ENCODE data around the gene GPX4.
"Not testable (repeated sequence)": the region's sequence is repeated elsewhere in the genome, so short reads cannot be mapped to it uniquely, and the experiment has no call there.

Gene GPX4

GRCh38 chr19:1115646-1116420 lies 12.0 kb downstream of the GPX4 start:
- DNase-seq, result no peak

DNA sequence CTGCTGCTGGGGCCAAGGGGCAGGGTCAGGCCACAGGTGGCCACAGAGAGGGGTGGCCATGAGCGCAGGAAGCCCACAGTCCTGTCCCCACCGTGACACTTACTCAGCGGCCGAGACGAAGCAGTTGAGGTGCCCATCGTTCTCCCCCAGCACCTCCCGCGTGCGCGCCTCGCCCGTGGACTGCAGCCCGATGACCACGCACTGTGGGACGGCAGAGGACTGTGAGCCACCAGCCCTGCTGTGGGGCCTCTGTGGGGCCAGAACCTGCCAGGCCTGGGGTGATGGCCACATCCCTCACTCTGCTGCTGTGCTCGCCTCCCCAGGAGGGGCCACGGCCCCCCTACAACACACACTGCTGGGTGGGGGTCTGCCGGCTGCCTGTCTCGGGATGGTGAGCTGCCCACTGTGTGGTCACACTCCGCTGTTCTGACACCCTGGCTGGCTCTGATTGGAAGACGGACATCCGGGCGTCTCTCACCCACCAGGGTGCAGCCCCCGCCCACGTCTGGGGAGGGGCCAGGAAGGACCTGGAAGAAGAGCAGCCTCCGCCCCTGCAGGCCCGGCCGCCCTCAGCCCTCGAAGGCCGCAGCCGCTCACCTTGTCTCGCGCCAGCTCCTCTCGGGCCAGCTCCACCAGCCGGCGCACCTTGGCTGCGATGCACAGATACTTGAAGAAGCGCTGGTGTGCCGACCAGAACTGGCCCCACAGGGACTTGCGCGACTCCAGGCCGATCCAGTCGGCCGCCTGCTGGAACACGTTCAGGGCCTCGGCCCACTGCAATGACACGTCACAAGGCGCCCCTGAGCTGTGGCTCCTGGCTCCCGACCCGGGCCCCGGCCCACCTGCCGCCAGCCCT lies 13.2 kb downstream of the GPX4 start:
- DNase-seq, result no peak

DNA sequence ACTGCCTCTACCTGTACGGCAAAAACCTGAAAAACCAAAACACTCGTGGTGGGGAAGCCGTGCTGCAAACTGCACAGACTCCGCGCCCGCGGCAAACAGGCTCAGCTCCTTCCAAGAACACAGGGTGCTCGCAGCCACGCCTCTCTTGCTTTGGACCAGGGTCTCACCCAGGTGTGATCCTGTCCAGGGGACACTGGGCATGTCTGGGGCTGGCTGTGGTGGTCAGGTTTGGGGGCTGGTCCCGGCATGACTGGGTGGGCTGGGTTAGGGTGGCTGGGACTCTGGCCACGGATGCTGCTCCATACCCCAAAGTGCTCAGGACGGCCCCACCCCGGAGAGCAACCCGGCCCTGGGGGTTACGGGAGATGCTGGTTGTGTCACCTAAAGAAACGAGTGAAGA lies 13.9 kb downstream of the GPX4 start:
- no peak for DNase-seq

GRCh38 chr19:1118999-1119398 lies 15.2 kb downstream of the GPX4 start:
- DNase-seq, result no peak

- no peak for DNase-seq
Measured at GRCh38 chr19:1119475-1120217, 15.9 kb downstream of the GPX4 start.

DNA sequence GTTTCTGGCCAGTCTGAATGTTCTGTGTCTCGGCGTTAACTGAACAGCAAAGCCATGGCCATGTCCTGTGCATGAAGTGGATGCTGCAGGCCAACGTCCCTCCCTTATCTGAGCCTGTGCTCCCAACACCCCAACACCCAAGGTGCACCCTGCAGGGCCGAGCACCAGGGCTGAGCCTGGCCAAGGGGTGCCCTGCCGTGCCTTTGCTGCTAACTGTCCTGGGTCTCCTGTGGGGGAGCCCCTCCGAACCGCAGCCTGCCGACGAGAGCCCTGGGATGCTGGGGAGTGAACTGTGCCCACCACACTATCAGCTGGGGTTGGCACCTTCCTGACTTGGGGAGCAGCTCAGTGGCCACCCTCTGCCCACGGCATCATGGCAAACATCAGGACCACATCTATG lies 17.6 kb downstream of the GPX4 start:
- no peak for DNase-seq

DNA sequence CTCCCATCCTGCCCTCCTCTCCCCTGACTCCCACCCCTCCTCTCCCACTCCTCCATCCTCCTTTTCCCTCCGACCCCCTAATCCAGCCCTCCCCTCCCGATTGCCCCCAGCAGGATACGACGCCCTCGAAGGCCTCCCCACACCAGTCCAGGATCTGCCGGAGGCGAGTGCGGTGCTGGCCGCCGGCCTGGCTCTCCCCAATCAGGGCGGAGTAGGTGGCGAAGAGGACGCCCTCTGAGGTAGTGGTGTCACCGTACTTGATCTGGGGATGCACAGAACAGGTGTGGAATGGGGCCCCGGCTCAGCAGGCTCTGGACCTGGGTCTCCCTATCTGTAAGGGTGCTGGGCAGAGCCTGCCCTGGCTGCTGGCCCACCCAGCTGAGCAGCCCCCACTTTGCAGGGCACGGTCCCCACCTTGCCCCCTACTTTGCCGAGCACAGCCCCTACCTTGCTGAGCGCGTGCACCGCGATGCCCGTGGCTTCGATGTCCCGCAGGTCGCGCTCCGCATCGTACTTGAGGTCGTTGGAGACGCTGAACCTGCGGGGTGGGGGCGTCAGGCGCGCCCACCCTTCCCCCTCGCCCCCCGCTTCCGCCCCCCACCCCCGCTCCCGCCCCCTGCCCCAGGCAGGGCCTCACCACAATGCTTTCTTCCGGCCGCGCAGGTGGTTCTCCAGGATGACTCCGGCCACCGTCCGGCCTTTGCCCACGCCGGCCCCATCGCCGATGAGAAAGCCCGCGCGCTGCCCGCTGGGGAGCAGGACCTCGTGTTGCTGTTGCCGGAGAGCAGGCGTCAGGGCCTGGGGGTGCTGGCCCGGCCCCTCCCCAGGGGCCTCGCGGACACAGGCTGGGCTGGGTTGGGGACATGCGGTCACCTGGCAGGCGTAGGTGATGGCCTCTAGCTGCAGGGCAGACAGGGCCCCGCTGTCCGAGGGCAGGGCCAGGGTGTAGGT lies 18.5 kb downstream of the GPX4 start:
- no peak for DNase-seq

DNA sequence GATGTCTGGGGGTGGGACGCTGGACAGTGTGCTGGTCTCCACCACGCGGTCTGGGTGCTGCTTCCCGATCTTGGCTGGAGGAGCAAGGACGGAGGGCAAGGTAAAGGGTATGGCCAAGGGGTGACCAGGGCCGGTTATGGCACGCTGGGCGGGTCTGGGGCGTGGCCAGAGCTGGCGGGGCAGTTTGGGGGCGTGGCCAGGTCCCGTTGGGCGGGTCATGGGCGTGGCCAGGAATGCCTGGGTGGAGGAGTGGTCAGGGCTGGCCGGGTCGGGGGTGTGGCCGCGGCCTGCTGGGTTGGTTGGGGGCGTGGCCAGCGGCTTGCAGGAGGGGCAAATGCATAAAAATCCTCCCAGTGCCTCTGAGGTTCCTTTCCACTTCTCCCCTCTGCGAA lies 19.2 kb downstream of the GPX4 start:
- DNase-seq, result peak; percentile 44

DNA sequence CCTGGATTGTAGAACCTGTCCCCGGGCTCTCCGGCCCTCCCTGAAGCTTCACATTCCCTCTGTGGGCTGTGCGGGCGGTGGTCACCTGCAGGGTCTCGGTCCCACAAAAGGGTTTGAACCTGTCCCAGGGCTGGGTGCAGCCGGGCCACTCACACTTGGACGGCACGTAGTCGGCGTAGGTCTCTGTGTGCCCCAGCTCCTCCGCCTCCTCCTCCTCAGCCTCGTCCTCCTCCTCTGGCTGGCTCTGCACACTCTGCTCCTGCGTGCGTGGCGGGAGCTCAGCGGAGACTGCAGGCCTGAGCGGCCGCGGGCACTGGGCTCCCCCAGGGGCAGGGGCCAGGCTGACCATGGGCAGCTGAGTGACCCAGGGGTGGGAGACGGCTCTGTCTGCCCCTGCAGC lies 19.6 kb downstream of the GPX4 start:
- no peak for DNase-seq

DNA sequence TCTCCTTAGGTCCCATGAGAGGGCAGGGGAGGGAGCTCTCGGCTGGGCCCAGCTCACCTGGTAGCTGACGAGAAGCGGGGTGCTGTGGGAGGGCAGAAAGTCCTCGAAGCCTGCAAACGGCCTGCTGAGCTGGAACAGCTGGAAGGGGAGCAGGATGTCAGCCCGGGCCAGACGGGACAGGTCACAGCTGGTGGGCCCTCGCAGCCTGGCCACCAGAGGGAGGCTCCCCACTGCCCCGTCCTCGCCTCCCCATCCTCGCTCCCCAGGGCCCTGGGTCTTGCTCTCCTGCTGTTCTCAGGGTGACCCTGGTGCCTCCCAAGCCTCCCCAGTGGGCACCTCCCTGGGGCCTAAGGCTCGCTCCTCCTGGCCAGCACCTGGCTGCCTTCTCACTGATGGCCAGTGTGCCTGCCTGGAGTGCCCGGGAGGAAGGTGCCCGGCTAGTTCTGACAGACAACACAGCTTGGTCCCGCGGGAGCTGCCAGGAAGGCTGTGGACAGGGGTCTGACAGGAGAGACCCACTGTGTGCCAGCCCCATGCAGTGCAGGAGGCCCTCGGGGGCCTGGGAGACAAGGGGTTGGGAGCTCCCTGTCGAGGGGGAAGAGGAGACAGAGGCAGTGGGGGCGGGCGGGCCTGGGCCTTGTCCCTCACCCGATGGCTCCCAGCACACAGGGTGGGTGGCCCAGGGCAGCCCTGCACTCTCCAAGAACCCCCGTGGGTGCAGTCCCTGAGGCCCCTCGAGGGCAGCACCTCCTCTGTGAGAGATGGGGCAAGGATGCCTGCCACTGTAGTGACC lies 20.3 kb downstream of the GPX4 start:
- no peak for DNase-seq

DNA sequence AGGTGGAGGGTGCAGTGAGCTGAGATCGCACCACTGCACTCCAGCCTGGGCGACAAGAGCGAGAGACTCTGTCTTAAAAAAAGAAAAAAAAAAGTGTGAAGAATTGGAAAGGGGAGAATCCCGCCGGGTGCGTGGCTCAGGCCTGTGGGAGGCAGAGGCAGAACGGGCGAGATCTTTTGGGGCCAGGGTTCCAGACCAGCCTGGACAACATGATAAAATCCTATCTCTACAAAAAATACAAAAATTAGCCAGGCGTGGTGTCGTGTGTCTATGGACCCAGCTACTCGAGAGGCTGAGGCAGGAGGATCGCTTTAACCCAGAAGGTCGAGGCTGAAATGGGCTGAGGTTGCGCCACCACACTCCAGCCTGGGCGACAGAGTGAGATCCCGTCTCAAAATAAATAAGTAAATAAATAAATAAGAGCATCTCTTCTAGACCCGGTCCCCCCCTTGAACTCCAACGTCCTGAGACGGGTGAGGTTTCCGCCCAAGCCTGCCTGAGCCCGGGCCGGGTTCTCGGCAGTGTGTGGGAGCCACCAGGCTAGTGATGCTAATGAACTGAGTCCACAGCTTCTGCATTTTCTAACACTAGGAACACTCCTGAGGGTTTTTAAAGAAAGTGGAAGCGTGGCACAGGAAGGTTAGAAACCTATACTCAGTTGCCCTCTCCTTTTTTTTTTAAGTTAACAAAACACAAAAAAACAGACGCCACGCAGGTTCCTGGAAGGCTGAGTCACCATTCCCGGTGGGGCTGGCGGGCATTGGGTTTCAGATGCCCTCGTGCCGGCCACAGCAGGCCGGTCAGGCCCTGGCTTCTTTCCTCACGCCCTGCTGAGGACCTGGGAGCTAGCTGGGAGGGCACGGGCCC lies 22.0 kb downstream of the GPX4 start:
- DNase-seq, result no peak

- no peak for DNase-seq
Measured at GRCh38 chr19:1126984-1127760, 23.4 kb downstream of the GPX4 start.

- no peak for DNase-seq
Measured at GRCh38 chr19:1128106-1128505, 24.3 kb downstream of the GPX4 start.

GRCh38 chr19:1129084-1129483 lies 25.3 kb downstream of the GPX4 start:
- DNase-seq, result not testable (repeated sequence)

- no peak for DNase-seq
Measured at GRCh38 chr19:1129535-1129934, 25.7 kb downstream of the GPX4 start.

DNA sequence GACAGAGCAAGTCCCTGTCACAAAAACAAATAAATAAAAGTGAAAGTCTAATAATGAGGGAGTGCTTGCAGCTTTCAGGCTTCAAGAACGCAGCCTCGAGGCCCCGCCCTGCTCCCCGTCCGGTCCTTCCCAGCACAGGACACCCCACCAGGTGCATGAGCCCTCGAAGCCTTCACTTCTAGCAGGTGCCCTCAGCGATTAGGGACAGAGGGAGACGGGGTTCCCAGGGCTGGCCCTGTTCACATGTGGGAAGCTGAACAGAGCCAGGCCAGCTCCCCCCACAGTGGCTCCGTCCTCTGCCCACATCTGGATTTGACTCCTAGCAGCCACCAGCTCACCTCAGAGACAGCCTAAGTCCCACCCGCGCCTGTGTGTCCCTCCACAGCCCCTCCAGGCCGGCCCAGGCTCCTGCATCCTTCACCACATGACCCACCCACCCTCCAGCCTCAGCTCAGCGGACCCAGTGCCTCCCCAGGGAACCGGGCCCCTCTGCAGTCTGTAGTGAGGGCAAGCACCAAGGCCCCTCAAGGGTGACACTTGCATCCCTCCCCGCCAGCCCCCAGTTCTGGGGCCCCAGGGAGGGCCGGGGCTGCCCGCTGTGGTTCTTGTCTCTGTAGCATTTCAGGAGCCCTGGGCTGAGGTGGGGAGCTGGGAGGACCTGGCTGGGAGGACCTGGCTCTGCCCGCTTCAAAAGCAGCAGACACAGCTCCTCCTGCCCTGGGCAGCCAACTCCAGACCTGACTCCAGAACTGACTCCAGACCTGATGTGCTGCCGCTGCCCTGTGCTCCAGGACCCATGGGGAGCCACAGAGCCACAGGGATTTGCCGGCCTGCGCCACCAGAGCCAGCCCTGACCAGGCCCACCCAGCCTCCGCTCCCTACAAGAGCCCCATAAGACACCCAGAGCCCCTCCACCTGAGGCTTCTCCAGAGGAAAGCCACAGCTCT lies 27.2 kb downstream of the GPX4 start:
- DNase-seq, result peak; percentile 28

DNA sequence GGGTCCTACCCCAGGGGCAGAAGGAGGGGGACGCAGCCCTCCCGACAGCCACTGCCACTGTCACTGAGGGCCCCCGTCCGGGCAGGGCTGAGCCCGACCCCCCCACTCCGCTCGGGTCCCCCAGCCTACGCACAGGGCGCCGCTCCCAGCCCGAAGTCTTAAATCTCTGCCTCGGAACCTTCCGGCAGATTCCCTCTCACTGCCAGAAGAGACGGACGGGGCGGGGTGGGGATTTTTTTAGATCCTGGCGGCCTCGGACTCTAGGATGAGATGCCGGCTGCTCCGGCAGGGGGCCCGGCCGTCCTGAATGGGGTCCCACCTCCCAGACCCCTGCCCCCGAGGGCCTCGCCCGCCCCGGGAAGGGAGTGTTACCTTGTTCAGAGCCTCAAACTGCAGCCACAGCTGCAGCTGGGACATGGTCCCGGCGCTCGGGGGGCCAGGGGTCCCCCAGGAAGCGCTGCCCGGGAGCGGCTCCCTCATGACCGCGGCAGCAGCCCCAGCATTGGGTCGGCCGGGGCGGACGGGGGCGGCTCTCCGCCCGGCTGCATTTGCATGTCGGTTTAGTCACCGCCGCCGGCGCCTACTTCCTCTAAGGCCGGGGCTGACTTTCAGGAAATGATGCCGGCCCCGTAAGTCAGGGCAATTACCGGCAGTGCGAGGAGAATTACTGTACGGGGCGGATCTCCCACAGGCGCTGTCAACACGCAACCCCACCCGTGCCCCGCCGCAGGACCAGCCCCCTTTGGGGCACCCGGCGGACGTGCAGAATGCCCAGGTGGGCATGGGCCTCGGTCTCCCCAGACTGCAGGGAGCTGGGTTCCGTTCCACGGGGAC lies 28.1 kb downstream of the GPX4 start:
- DNase-seq, result peak; percentile 88

Measured in CD4-positive, alpha-beta T cell treated with Interleukin-15 for 1 hour (primary cell).